ENCODE results near the gene LEPROT.

The LEPROT gene

GRCh38 chr1:65386439-65386838 is 34.0 kb upstream of the LEPROT start:
- Histone ChIP-seq H3K27me3 (no peaks in the 10 kb centered on the region), H3K27ac (no peak overlapping the region), H3K4me1 (no peaks in the 10 kb centered on the region), H3K4me3 (no peak overlapping the region), H3K9me3 (no peaks in the 10 kb centered on the region), H3K36me3 (peaks cover 3 to 22% (median 8%) of the 10 kb centered on the region in 3 donors)
- intact Hi-C loops (cut with DNase I; ENCODE audit: low total_unique reads): no loop called here
- no peak for DNase-seq
- TF ChIP-seq CTCF (IDR thresholded peaks at IDR 0.05): no peak

- no peaks in the 10 kb centered on the region for H3K9me3 ChIP-seq
- no peak for DNase-seq
- peaks cover 3 to 31% (median 13%) of the 10 kb centered on the region in 3 donors for H3K36me3 ChIP-seq
- H3K27me3 ChIP-seq: no peaks in the 10 kb centered on the region
- H3K4me1 ChIP-seq: no peaks in the 10 kb centered on the region
- no peak for TF ChIP-seq CTCF (IDR thresholded peaks at IDR 0.05)
- no peak overlapping the region for H3K4me3 ChIP-seq
- intact Hi-C loops (cut with DNase I; ENCODE audit: low total_unique reads): no loop called here
- no peak overlapping the region for H3K27ac ChIP-seq
Measured at GRCh38 chr1:65387821-65388220, 32.6 kb upstream of the LEPROT start.

- H3K27me3 ChIP-seq: no peaks in the 10 kb centered on the region
- no peak overlapping the region for H3K4me3 ChIP-seq
- DNase-seq: no peak
- no peak overlapping the region for H3K27ac ChIP-seq
- no peak for TF ChIP-seq CTCF (IDR thresholded peaks at IDR 0.05)
- no peaks in the 10 kb centered on the region for H3K4me1 ChIP-seq
- no peaks in the 10 kb centered on the region for H3K9me3 ChIP-seq
- peaks cover 3 to 33% (median 13%) of the 10 kb centered on the region in 3 donors for H3K36me3 ChIP-seq
- intact Hi-C loops (cut with DNase I; ENCODE audit: low total_unique reads): no loop called here
Measured at GRCh38 chr1:65388908-65389695, 31.4 kb upstream of the LEPROT start.

- H3K9me3 ChIP-seq: no peaks in the 10 kb centered on the region
- no peak for DNase-seq
- no peaks in the 10 kb centered on the region for H3K4me1 ChIP-seq
- no peak overlapping the region for H3K4me3 ChIP-seq
- H3K27me3 ChIP-seq: no peaks in the 10 kb centered on the region
- intact Hi-C loops (cut with DNase I; ENCODE audit: low total_unique reads): no loop called here
- no peak overlapping the region for H3K27ac ChIP-seq
- TF ChIP-seq CTCF (IDR thresholded peaks at IDR 0.05): no peak
- H3K36me3 ChIP-seq: peaks cover 3 to 38% (median 13%) of the 10 kb centered on the region in 3 donors
Measured at GRCh38 chr1:65392497-65392896, 28.0 kb upstream of the LEPROT start.

- no peak overlapping the region for H3K27ac ChIP-seq
- no peak for DNase-seq
- H3K27me3 ChIP-seq: no peaks in the 10 kb centered on the region
- no peak overlapping the region for H3K4me3 ChIP-seq
- no peaks in the 10 kb centered on the region for H3K9me3 ChIP-seq
- H3K36me3 ChIP-seq: peaks cover 3 to 38% (median 13%) of the 10 kb centered on the region in 3 donors
- TF ChIP-seq CTCF (IDR thresholded peaks at IDR 0.05): no peak
- intact Hi-C loops (cut with DNase I; ENCODE audit: low total_unique reads): no loop called here
- H3K4me1 ChIP-seq: no peaks in the 10 kb centered on the region
Measured at GRCh38 chr1:65393347-65393746, 27.1 kb upstream of the LEPROT start.

Data from tibial artery (tissue), 4 donors.